Measurements from ENCODE around the gene C10orf90.
"Not testable (repeated sequence)": the region's sequence is repeated elsewhere in the genome, so short reads cannot be mapped to it uniquely, and the experiment has no call there.

The C10orf90 gene

DNA sequence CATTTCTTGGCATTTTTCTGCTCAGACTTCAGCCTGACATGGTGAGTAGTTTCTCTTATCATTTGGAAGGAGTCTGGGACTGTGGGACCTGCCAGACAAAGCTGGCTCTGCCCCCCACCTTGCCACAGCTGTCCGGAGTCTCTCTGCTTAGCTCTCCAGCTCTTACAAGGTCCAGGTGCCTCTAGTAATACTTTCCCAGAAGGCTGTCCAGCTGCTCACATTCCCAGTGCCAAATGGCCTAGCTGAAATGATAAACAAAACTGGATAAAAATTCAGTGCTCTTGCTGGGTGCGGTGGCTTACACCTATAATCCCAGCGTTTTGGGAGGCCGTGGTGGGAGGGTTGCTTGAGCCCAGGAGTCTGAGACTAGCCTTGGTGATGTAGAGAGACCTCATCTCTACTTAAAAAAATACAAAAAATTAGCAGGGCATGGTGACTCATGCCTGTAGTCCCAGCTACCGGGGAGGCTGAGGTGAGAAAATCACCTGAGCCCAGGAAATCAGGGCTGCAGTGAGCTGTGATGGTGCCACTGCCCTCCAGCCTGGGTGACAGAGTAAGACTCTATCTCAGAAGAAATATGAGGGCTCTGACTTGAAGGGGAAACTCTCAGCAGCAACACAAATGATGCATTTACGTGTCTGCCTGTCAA lies 86.8 kb downstream of the C10orf90 start:
- no peak for DNase-seq (ENCODE audit: low spot score)

- no peak for DNase-seq (ENCODE audit: low spot score)
Observed at GRCh38 chr10:126581648-126582046, 88.8 kb downstream of the C10orf90 start.

- no peak for DNase-seq (ENCODE audit: low spot score)
Observed at GRCh38 chr10:126580873-126581647, 89.4 kb downstream of the C10orf90 start.

DNA sequence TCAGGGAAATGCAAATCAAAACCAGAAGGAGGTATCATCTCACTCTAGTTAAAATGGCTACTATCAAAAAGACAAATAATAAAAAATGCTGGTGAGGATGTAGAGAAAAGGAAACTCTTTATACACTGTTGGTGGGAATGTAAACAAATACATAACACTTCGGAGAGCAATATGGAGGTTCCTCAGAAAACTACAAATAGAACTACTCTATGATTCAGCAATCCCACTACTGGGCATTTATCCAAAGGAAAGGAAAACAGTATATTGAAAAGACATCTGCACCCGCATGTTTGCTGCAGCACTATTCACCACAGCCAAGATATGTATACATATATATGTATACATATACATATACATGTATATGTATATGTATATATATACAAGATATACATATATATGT lies 94.2 kb downstream of the C10orf90 start:
- no peak for DNase-seq (ENCODE audit: low spot score)

DNA sequence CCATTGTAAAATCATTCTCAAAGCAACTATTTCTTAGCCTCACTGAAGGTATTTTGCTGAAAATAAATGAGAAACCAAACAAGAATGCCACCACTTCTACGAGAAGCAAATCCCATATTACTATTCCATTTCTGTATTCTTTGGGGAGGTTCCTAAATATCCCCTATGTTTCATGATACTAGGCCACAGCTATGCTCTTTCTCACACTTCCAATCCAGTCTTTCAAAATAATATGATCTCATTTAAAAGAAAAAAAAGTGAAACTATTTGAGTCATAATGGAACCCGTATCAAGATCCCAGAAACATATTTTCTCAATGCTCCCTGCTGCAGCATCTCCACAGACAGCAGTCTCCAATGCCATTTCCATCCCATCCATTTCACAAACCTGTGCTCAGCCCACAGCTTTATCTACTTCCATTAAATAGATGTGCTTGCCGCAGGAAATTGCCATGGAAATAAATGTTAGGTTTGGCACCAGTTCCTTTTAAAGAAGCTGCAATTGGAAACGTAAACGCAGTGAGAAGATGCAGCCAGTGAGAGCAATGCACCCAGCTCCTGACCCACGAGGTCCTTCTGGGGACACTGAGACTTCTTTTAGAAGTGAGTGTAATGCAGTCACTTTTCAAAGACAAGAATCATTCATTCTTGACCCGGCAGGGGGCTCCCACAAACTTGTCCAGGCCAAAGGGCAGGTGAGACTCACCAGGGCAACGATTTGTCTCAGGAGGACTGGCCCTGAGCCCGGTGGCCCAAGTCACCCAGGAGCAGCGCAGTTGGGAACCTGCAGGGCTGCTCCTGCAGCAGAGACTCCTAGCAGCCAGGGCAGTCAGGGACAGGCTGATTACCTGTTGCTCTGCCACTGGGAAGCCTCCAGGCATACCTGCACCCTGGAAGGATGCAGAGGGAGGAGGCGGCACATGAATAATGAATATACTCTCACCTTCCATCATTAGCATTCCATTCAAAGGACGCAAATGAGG lies 99.6 kb downstream of the C10orf90 start:
- DNase-seq (ENCODE audit: low spot score): no peak

DNA sequence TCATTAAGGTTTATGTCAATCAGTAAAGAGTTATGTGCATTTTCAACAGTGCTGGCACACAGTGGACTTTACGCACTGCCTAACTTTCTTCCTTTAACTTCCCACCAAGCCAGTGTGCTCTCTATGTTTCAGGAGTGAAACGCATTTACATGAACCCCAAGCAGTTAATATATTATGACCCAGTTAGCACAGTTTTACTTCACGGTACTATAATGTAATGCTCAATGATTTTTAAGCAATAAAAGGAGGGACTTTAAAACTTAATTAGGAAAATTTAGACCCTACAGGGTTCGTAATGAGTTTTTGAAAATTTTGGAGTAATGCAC lies 100.3 kb downstream of the C10orf90 start:
- no peak for DNase-seq (ENCODE audit: low spot score)

DNA sequence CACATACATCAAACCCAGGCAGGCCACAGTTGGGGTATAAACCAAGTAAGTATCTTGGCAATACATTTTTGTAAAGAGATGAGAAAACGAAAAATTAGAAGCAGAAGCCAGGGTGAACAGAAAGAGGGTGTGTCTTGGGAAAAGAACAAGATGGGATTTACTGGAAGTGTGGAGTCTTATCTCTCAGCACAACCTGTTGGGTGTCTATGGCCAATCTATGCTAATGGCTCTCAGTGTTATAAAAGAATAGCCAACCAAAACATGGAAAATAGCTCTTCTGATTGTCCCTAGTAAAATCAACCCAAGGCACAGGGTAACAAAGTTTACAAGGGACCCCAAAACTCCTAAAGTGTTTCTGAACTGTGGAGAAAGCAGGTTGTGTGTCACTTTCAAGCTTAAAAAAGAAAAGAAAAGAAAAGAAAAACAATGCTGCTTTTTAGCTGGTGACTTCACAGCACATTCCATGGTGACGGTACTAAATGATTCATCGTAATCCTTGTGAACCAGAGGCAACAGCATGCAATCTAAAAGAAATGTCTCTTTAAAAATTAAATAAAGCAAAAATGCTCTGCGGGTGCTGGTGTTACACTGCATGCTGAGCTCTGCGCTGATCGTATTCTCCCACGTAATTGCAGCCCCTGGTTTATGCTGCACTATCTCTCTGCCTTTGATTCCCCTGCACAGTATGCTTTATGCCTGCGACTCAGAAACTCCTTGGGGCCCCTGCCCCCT lies 100.8 kb downstream of the C10orf90 start:
- no peak for DNase-seq (ENCODE audit: low spot score)

DNA sequence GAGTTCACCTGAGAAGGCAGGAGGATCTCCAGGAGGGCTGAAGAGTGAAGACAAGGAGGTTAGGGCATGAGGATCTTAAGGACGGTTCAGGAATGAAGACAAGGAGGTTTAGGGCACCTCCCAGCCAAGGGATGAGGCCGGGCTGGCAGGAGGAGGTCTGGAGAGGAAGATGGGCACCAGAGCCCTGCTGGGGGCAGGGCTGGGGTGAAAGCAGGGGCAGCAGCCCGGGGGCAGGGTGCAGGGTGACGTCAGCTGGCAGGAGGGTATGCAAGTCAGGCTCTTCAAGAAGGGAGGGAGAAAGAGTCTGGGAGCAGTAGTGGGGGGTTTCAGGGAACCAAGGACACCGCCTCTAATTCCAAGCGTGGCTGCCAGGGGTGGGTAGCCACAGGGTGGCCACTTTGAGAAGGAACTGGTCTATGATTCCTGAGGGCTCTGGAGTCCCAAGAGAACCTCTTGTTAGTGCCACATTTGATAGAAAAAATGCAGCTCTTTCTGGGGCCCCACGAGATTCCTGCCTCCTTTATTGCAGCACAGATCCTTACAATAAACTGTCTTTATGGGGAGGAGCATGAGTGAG lies 101.6 kb downstream of the C10orf90 start:
- DNase-seq (ENCODE audit: low spot score): no peak

- no peak for DNase-seq (ENCODE audit: low spot score)
Observed at GRCh38 chr10:126565871-126566270, 104.6 kb downstream of the C10orf90 start.

- DNase-seq (ENCODE audit: low spot score): no peak
Observed at GRCh38 chr10:126565441-126565840, 105.1 kb downstream of the C10orf90 start.

DNA sequence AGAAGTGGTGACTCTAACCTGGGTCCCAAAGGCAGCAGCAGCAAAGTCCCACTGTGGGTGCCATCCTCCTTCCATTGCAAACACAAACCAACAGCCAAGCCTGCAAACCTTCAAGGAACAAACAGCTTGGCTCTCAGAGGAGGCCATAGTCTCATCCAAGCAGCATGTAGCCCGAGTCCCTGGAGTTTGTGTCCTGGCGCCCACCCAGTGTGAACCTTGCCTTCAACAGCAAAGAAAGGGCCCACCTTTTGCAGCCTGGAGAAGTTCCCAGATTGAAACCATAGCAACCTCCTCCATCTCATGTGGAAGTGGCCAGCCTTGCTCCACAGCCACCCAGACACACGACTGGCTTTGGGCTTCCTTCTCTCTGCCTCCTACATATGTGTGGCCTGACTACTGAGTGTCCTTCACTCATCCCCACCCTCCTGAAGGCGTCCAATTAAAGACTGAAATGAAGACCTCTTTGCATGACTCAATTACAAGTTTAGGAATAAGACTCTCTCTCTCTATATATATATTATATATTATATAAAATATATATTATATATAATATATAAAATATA lies 106.1 kb downstream of the C10orf90 start:
- no peak for DNase-seq (ENCODE audit: low spot score)

GRCh38 chr10:126563361-126563760 lies 107.1 kb downstream of the C10orf90 start:
- DNase-seq (ENCODE audit: low spot score): no peak

DNA sequence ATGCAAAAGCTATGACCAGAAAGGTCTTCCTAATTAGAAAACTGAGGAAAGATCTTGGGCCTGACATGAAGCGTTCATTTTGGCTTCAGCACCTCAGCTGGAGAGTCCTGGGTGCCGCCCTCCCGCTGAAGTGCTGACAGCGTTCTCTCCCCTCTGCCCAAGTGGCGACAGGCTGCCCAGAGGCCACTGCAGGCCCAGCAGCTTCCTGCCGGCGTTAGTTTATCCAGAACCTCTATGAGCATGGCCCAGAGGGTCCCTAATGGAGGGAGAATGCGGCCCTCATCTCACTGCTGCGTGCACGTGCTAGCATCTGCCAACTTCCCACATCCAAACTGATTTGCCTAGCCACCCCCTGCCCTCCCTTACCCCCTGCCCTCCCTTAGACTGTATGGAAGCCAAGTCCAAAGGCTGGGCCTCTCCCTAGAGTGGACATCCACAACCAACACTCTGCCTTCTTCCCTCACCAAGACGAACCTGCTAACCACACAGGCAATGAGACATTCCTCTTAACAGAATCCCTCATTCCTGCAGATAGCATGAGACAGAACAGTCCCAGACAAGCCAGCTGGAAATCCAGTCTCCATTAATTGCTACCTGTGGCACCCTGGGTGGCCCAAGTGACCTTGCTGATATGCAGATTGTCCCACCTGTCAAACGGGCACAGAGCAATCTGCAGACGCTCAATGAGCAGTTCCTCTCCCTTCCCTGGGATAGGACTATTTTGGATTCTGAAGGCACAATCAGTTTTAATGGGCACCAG lies 108.4 kb downstream of the C10orf90 start:
- DNase-seq (ENCODE audit: low spot score): no peak

DNA sequence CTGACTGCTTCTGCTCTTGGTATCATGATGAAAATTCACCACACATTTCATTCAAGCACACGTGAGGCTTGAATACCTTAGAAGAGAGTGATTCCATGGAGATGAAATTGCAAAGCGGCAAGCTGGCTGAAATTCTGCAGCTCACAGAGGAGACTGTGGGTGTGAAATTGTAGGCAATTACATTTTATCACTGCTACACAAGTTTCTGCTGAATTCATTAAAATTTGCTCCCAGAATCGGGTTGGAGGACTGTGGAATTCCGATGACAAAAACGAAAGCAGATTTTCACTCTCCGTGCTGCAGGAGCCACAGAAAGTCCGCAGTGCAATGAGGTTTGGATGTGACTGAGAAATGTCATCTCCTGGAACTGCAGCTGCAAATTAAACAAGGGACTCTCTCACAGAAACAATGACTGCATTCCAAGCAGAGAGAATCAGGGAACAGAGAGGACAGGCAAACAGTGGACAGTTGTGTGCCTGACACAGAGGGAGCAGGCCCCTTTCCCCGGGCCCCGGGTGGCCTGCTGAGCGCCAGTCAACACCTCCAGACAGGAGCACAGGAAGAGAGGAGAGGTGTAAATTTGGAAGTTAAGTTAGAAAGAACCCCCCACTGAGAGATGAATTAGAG lies 109.1 kb downstream of the C10orf90 start:
- DNase-seq (ENCODE audit: low spot score): no peak

- no peak for DNase-seq (ENCODE audit: low spot score)
Observed at GRCh38 chr10:126558881-126559280, 111.6 kb downstream of the C10orf90 start.

DNA sequence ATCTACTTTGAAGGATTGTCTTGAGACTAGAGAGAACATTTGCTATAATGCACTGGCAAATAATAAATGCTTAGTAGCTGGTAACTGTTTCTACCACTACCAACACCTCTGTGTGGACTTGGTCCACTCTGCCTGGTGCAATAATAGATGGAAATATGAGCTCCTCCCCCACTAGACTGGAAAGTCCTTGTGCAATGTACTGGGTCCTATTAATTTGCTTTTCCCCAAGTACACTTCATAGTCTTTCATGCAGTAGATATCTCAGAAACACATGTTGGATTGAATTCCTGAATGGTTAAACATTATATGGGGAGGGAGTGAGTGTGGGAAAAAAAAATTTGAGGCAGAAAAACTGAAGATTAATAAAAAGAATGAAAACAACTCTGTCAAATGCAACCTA lies 119.3 kb downstream of the C10orf90 start:
- DNase-seq (ENCODE audit: low spot score): no peak

DNA sequence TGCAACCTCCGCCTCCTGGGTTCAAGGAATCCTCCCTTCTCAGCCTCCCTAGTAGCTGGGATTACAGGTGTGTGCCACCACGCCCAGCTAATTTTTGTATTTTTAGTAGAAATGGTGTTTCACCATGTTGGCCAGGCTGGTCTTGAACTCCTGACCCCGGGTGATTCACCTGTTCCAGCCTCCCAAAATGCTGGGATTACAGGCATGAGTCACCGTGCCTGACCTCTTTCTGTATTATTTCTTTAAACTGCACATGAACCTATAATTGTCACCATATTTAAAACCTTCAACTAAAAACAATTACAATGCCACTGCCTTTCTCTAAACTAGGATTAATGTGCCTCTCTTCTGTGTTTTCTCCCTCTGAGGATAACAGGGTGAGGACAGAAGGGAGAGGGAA lies 119.9 kb downstream of the C10orf90 start:
- not testable (repeated sequence) for DNase-seq (ENCODE audit: low spot score)

DNA sequence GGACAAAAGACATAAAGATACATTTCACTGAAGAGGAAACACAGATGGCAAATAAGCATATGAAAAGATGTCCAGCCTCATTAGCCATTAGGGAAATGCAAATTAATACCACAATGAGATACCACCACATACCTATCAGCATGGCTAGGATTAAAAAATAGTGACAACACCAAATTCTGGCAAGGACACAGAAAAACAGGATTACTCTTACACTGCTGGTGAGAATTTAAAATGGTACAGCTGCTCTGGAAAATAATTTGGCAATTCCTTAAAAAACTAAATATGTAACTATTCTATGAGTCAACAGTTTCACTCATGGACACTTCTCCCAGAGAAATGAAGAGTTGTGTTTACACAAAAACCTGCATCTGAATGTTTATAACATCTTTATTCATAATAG lies 121.1 kb downstream of the C10orf90 start:
- no peak for DNase-seq (ENCODE audit: low spot score)

DNA sequence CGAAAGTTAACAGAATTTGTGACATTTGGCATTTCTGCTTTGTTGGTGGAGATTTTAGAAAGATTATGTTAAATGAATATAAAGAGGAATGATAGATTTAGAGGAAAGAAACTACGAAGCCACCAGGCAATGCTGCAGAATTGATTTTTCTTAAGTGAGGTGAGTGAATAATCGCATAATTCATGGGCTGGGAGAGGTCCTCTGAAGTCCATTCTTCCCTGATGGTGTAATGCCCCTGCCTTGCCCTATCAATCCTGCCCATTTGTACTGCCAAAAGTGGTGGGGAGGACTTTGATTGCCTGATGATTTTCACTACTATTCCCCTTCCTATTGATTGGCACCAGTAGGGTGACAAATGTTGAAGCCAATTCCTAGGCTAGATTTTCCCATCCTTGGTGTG lies 125.9 kb downstream of the C10orf90 start:
- no peak for DNase-seq (ENCODE audit: low spot score)
